Gastroesophageal sphincter (tissue), 3 donors: Measurements from ENCODE around the gene PBX1.

Experiments used
- POLR2A ChIP-seq, 2 donors: fragments of 450-650 bp; IDR thresholded peaks; one replicate each; pipeline ENCODE4 v1.6.1; 2017; ENCODE audit warnings: antibody characterized with exemption in 2 of 2, mild to moderate bottlenecking in 2 of 2, moderate library complexity in 1 of 2
- TF ChIP-seq, protein P1 (sequence below), 4 experiments: fragments of 200-600 bp in 2 of 4; fragments of 450-650 bp in 2 of 4; sonication (generic) in 1 of 4; IDR thresholded peaks; one replicate each; pipeline ENCODE4 v1.5.1; 2017 to 2019; ENCODE audit warnings: antibody characterized with exemption in 4 of 4, mild to moderate bottlenecking in 2 of 4, moderate library complexity in 2 of 4

DNA sequence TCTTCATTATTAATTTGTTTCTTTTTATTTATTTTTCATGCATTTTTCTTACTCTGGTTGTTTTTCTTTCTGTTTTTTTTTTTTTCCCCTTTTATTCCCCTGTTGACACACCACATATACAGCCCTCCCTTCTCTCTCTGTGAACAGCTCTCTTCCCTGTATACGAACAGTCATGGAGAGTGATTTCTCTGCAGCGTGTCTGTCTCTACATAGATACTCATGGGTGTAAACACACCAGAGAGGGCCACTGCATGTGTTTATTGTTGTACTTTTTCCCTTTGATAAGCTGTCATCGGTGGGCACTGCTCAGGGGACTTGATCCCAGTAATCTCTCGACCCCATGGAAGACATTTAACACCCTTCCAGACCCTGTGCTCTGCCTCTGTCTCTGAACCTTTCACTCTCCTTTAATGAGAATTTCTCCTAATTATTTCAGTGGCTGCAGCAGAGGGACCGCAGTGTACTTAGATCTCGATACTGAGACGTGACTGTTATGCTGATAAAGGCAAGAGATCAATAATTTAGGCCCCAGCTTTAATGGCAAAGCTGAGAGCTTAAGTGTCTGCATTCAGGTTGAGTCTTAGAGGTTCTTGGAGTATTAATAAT lies 113.1 kb downstream of the PBX1 start:
- TF ChIP-seq, protein P1, sequence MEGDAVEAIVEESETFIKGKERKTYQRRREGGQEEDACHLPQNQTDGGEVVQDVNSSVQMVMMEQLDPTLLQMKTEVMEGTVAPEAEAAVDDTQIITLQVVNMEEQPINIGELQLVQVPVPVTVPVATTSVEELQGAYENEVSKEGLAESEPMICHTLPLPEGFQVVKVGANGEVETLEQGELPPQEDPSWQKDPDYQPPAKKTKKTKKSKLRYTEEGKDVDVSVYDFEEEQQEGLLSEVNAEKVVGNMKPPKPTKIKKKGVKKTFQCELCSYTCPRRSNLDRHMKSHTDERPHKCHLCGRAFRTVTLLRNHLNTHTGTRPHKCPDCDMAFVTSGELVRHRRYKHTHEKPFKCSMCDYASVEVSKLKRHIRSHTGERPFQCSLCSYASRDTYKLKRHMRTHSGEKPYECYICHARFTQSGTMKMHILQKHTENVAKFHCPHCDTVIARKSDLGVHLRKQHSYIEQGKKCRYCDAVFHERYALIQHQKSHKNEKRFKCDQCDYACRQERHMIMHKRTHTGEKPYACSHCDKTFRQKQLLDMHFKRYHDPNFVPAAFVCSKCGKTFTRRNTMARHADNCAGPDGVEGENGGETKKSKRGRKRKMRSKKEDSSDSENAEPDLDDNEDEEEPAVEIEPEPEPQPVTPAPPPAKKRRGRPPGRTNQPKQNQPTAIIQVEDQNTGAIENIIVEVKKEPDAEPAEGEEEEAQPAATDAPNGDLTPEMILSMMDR (IDR thresholded peaks at IDR 0.05) = no peak
- TF ChIP-seq POLR2A (IDR thresholded peaks at IDR 0.05) = no peak
